HepG2 (cell line): ENCODE measurements around the gene TNP2. TPM values are rescaled to one million over a fixed set of nuclear protein-coding genes. Genes with fewer than 3 reads are reported as not detected.

Experiments
- AKNA ChIP-seq: sonication (generic); formaldehyde crosslinking; IDR thresholded peaks from 2 replicates; pipeline ENCODE4 v1.4.0; 2020; ENCODE audit warnings: missing genetic modification reagents, borderline replicate concordance
- CBX2 ChIP-seq, 2 experiments: fragments of 200-600 bp in 1 of 2; sonication (generic); formaldehyde crosslinking in 1 of 2; IDR thresholded peaks; 2 replicates each; pipeline versions ENCODE4 v1.7.0 to v1.8.1; 2018 to 2022; ENCODE audit warnings: low read depth in 2 of 2, low read length in 1 of 2, mild to moderate bottlenecking in 1 of 2, missing genetic modification reagents in 1 of 2
- FOSL2 ChIP-seq: sonication (generic); formaldehyde crosslinking; IDR thresholded peaks from 2 replicates; pipeline ENCODE4 v1.4.0; 2020; ENCODE audit warnings: missing genetic modification reagents
- FOXC1 ChIP-seq: sonication (generic); formaldehyde crosslinking; IDR thresholded peaks from 2 replicates; pipeline ENCODE4 v1.8.0; 2022; ENCODE audit warnings: mild to moderate bottlenecking, missing genetic modification reagents, borderline replicate concordance
- KAT2B ChIP-seq: fragments of 150-350 bp; IDR thresholded peaks from 2 replicates; pipeline ENCODE4 v1.6.1; 2014; ENCODE audit warnings: low read depth, low read length, borderline replicate concordance
- MTA3 ChIP-seq: sonication (generic); formaldehyde crosslinking; IDR thresholded peaks from 2 replicates; pipeline ENCODE4 v1.4.0; 2020; ENCODE audit warnings: missing genetic modification reagents
- MXI1 ChIP-seq: IDR thresholded peaks from 3 replicates; pipeline ENCODE4 v1.6.1; 2012; ENCODE audit warnings: low read depth, low read length, inconsistent platforms, borderline replicate concordance
- SIX1 ChIP-seq: sonication (generic); formaldehyde crosslinking; IDR thresholded peaks from 2 replicates; pipeline ENCODE4 v1.4.0; 2020; ENCODE audit warnings: missing genetic modification reagents, borderline replicate concordance
- ZNF143 ChIP-seq: sonication (generic); formaldehyde crosslinking; IDR thresholded peaks from 2 replicates; pipeline ENCODE4 v1.4.0; 2020; ENCODE audit warnings: missing genetic modification reagents
- ZNF318 ChIP-seq: sonication (generic); formaldehyde crosslinking; IDR thresholded peaks from 2 replicates; pipeline ENCODE4 v1.4.0; 2020; ENCODE audit warnings: mild to moderate bottlenecking, missing genetic modification reagents
- ZNF44 ChIP-seq: sonication (generic); formaldehyde crosslinking; IDR thresholded peaks from 2 replicates; pipeline ENCODE4 v1.5.1; 2020; ENCODE audit warnings: mild to moderate bottlenecking, missing genetic modification reagents
- ZNF574 ChIP-seq: sonication (generic); formaldehyde crosslinking; IDR thresholded peaks from 2 replicates; pipeline ENCODE4 v1.4.0; 2020; ENCODE audit warnings: missing genetic modification reagents
- polyA plus RNA-seq, 8 experiments: library from polyadenylated mRNA; depleted of rRNA in 3 of 8; stranded (reverse) in 7 of 8; unstranded in 1 of 8; fragments of >200 nt; fragmentation: Illumina TruSeq in 4 of 8; extraction: Trizol in 4 of 8; gene quantifications; 2 replicates each; pipeline versions ENCODE4 v1.2.1 to v1.2.3, GENCODE V29; 2011 to 2016; ENCODE audit warnings: low read depth in 4 of 8, missing spikeins in 1 of 8, mixed read lengths in 1 of 8; ENCODE audit not compliant: insufficient read depth in 1 of 8
- total RNA-seq, 5 experiments: library from RNA; depleted of rRNA; stranded (reverse); fragments of >200 nt; fragmentation: Illumina TruSeq; extraction: Trizol; gene quantifications; 2 replicates each; pipeline ENCODE4 v1.2.3, GENCODE V29; 2016; ENCODE audit warnings: low read depth in 1 of 5

TNP2 gene
- total and polyA plus RNA-seq, 2 of the 13 experiments (the other 11 are each of a cell fraction or from before 2014, with no cell fraction given) = not detected

GRCh38 chr16:11309895-11310633 lies 40.9 kb upstream of the TNP2 start (continued):
- TF ChIP-seq ZNF574 (CRISPR knock-in tag) (peak; percentile 69), MXI1 (peak; percentile 86; the same call in 2 of the 3 replicates), SIX1 (CRISPR knock-in tag) (peak; percentile 78), ZNF44 (CRISPR knock-in tag) (peak; percentile 89), FOSL2 (no peak; the same call in none of the 2 replicates), AKNA (CRISPR knock-in tag) (no peak), KAT2B (no peak), CBX2 (IDR thresholded peaks at IDR 0.05; ENCODE audit: low read depth, low read length) (no peak), CBX2 (CRISPR knock-in tag; IDR thresholded peaks at IDR 0.05; ENCODE audit: low read depth) (peak; percentile 82; the same call in 1 of the 2 replicates), MTA3 (CRISPR knock-in tag) (no peak), ZNF318 (CRISPR knock-in tag) (no peak; the same call in 1 of the 2 replicates), FOXC1 (CRISPR knock-in tag) (peak; percentile 40; the same call in 1 of the 2 replicates), ZNF143 (CRISPR knock-in tag) (no peak)
